ENCODE results near the gene SNAPC4. TPM values are rescaled to one million over a fixed set of nuclear protein-coding genes. Genes with fewer than 3 reads are reported as not detected.

SNAPC4 gene
- total and polyA plus RNA-seq, 2 experiments from 2014 or later, result 6.3 to 10.5 TPM

- Histone ChIP-seq H3K36me3 (replicated peaks; ENCODE audit: insufficient read depth, low read depth) (no peaks in the 10 kb centered on the region), H3K4me2 (no peak overlapping the region), H3K9me3 (ENCODE audit: low read depth) (no peaks in the 10 kb centered on the region), H4K20me1 (ENCODE audit: insufficient read depth, poor library complexity, severe bottlenecking) (no peaks in the 10 kb centered on the region), H3K27ac (no peak overlapping the region), H3K4me3 (no peak overlapping the region), H2AFZ (no peak overlapping the region), H3K79me2 (no peaks in the 10 kb centered on the region), H3K27me3 (no peaks in the 10 kb centered on the region), H3K4me1 (ENCODE audit: insufficient read depth) (peaks cover 16% of the 10 kb centered on the region), H3K9me2 (replicated peaks; ENCODE audit: insufficient read depth) (no peaks in the 10 kb centered on the region)
- no peak for TF ChIP-seq CTCF (IDR thresholded peaks at IDR 0.05; ENCODE audit: poor library complexity)
- no peak for TF ChIP-seq EZH2phosphoT487 (IDR thresholded peaks at IDR 0.05; ENCODE audit: low read depth, severe bottlenecking, unreplicated experiment)
- no peak for TF ChIP-seq EZH2 (IDR thresholded peaks at IDR 0.05; ENCODE audit: borderline replicate concordance)
- DNase-seq (ENCODE audit: low spot score), result no peak
- WGBS (ENCODE audit: low lambda C conversion rate, missing lambda C conversion rate), result 98% methylated on average over 9 of the region's 13 CpGs
Measured at GRCh38 chr9:136371533-136371880, 28.5 kb downstream of the SNAPC4 start.

GRCh38 chr9:136370687-136371532 is 29.1 kb downstream of the SNAPC4 start:
- Histone ChIP-seq H3K79me2 (no peaks in the 10 kb centered on the region), H3K4me2 (no peak overlapping the region), H3K9me3 (ENCODE audit: low read depth) (no peaks in the 10 kb centered on the region), H3K4me1 (ENCODE audit: insufficient read depth) (peaks cover 16% of the 10 kb centered on the region), H3K4me3 (no peak overlapping the region), H2AFZ (no peak overlapping the region), H3K27me3 (no peaks in the 10 kb centered on the region), H4K20me1 (ENCODE audit: insufficient read depth, poor library complexity, severe bottlenecking) (no peaks in the 10 kb centered on the region), H3K9me2 (replicated peaks; ENCODE audit: insufficient read depth) (no peaks in the 10 kb centered on the region), H3K27ac (no peak overlapping the region), H3K36me3 (replicated peaks; ENCODE audit: insufficient read depth, low read depth) (no peaks in the 10 kb centered on the region)
- 95% methylated on average over 54 of the region's 54 CpGs for WGBS (ENCODE audit: low lambda C conversion rate, missing lambda C conversion rate)
- TF ChIP-seq EZH2phosphoT487 (IDR thresholded peaks at IDR 0.05; ENCODE audit: low read depth, severe bottlenecking, unreplicated experiment), result no peak
- no peak for TF ChIP-seq CTCF (IDR thresholded peaks at IDR 0.05; ENCODE audit: poor library complexity)
- no peak for TF ChIP-seq EZH2 (IDR thresholded peaks at IDR 0.05; ENCODE audit: borderline replicate concordance)
- DNase-seq (ENCODE audit: low spot score), result no peak

GRCh38 chr9:136370037-136370436 is 29.9 kb downstream of the SNAPC4 start:
- no peaks in the 10 kb centered on the region for H3K9me3 ChIP-seq (ENCODE audit: low read depth)
- no peak overlapping the region for H2AFZ ChIP-seq
- DNase-seq (ENCODE audit: low spot score), result no peak
- H3K9me2 ChIP-seq (replicated peaks; ENCODE audit: insufficient read depth), result no peaks in the 10 kb centered on the region
- no peak for TF ChIP-seq CTCF (IDR thresholded peaks at IDR 0.05; ENCODE audit: poor library complexity)
- TF ChIP-seq EZH2phosphoT487 (IDR thresholded peaks at IDR 0.05; ENCODE audit: low read depth, severe bottlenecking, unreplicated experiment), result no peak
- TF ChIP-seq EZH2 (IDR thresholded peaks at IDR 0.05; ENCODE audit: borderline replicate concordance), result no peak
- no peaks in the 10 kb centered on the region for H4K20me1 ChIP-seq (ENCODE audit: insufficient read depth, poor library complexity, severe bottlenecking)
- no peak overlapping the region for H3K4me3 ChIP-seq
- WGBS (ENCODE audit: low lambda C conversion rate, missing lambda C conversion rate), result 98% methylated on average over 17 of the region's 19 CpGs
- H3K36me3 ChIP-seq (replicated peaks; ENCODE audit: insufficient read depth, low read depth), result no peaks in the 10 kb centered on the region
- no peak overlapping the region for H3K27ac ChIP-seq
- H3K79me2 ChIP-seq, result no peaks in the 10 kb centered on the region
- H3K27me3 ChIP-seq, result no peaks in the 10 kb centered on the region
- H3K4me1 ChIP-seq (ENCODE audit: insufficient read depth), result peaks cover 16% of the 10 kb centered on the region
- no peak overlapping the region for H3K4me2 ChIP-seq

Measured in hepatocyte (in vitro differentiated cells).